Progenitor cell of endocrine pancreas (in vitro differentiated cells): ENCODE data around the gene TPD52L1. TPM values are rescaled to one million over a fixed set of nuclear protein-coding genes. Genes with fewer than 3 reads are reported as not detected.

Source experiments
- DNase-seq: peaks from one replicate; pipeline ENCODE4 v3.0.0; 2021; ENCODE audit warnings: low spot score; ENCODE audit not compliant: unreplicated experiment
- H3K27ac Mint-ChIP-seq: 2 replicates; pipeline ENCODE4 v1.8.0; 2021; ENCODE audit warnings: mild to moderate bottlenecking, moderate library complexity, mixed read lengths
- H3K27me3 Mint-ChIP-seq: 2 replicates; pipeline ENCODE4 v1.8.0; 2021; ENCODE audit warnings: mixed read lengths
- H3K36me3 Mint-ChIP-seq: 2 replicates; pipeline ENCODE4 v1.8.0; 2022; ENCODE audit warnings: mixed read lengths; ENCODE audit not compliant: insufficient read depth
- H3K4me1 Mint-ChIP-seq: 2 replicates; pipeline ENCODE4 v1.8.0; 2021; ENCODE audit warnings: low read depth, mixed read lengths
- H3K4me3 Mint-ChIP-seq: 2 replicates; pipeline ENCODE4 v1.8.0; 2021; ENCODE audit warnings: low read depth, mild to moderate bottlenecking, moderate library complexity, mixed read lengths
- H3K9me3 Mint-ChIP-seq: 2 replicates; pipeline ENCODE4 v1.8.0; 2021; ENCODE audit warnings: low read depth, mixed read lengths
- CTCF ChIP-seq: fragments of 200-600 bp; sonication (generic); IDR thresholded peaks from one replicate; pipeline ENCODE4 v1.5.0; 2021; ENCODE audit warnings: antibody characterized with exemption, mild to moderate bottlenecking; ENCODE audit not compliant: unreplicated experiment
- total RNA-seq: library from RNA; stranded (reverse); gene quantifications from 2 replicates; pipeline ENCODE4 v1.2.1, GENCODE V29; 2021

TPD52L1 gene
- total RNA-seq, 1 donor from 2014 or later, result 33.8 TPM

GRCh38 chr6:125312478-125312877 is 158.9 kb downstream of the TPD52L1 start:
- no peaks in the 10 kb centered on the region for H3K36me3 Mint-ChIP-seq
- DNase-seq, result no peak
- no peaks in the 10 kb centered on the region for H3K27me3 Mint-ChIP-seq
- no peak for TF ChIP-seq CTCF
- peaks cover 4% of the 10 kb centered on the region for H3K4me1 Mint-ChIP-seq
- H3K27ac Mint-ChIP-seq, result no peak overlapping the region
- no peaks in the 10 kb centered on the region for H3K9me3 Mint-ChIP-seq
- no peak overlapping the region for H3K4me3 Mint-ChIP-seq

- no peak overlapping the region for H3K4me3 Mint-ChIP-seq
Measured at GRCh38 chr6:125312950-125313349, 159.4 kb downstream of the TPD52L1 start.

More at GRCh38 chr6:125312950-125313349, 159.4 kb downstream of the TPD52L1 start:
- no peaks in the 10 kb centered on the region for H3K27me3 Mint-ChIP-seq
- no peak for TF ChIP-seq CTCF
- peaks cover 4% of the 10 kb centered on the region for H3K4me1 Mint-ChIP-seq
- H3K27ac Mint-ChIP-seq, result no peak overlapping the region
- DNase-seq, result no peak
- no peaks in the 10 kb centered on the region for H3K9me3 Mint-ChIP-seq
- H3K36me3 Mint-ChIP-seq, result no peaks in the 10 kb centered on the region

Other genes with a start within 250 kb of the TPD52L1 start
- gene RNF217, start 191.3 kb upstream of the TPD52L1 start, total RNA-seq, result 22.6 and 27.6 TPM in 2 replicates
- gene HDDC2, start 148.2 kb downstream of the TPD52L1 start, total RNA-seq, result 49.4 and 55.8 TPM in 2 replicates